Colonic mucosa (tissue), 4 donors: ENCODE data around the gene HCAR2. TPM values are rescaled to one million over a fixed set of nuclear protein-coding genes. Genes with fewer than 3 reads are reported as not detected.
A peak's percentile ranks its signal among the peaks of the same experiment; 100 is the strongest.
"Not testable (repeated sequence)": the region's sequence is repeated elsewhere in the genome, so short reads cannot be mapped to it uniquely, and the experiment has no call there.

Source experiments
- DNase-seq: peaks from one replicate; pipeline ENCODE4 v3.0.0-alpha.2; 2020
- H3K27ac ChIP-seq: fragments of 200-600 bp; one replicate; pipeline ENCODE4 v1.8.0; 2021
- H3K27me3 ChIP-seq: fragments of 200-600 bp; one replicate; pipeline ENCODE4 v1.8.0; 2021
- H3K36me3 ChIP-seq: fragments of 200-600 bp; one replicate; pipeline ENCODE4 v1.8.0; 2021
- H3K4me1 ChIP-seq: fragments of 200-600 bp; one replicate; pipeline ENCODE4 v1.8.0; 2021; ENCODE audit warnings: mild to moderate bottlenecking
- H3K4me3 ChIP-seq: fragments of 200-600 bp; one replicate; pipeline ENCODE4 v1.8.0; 2021
- H3K9ac ChIP-seq, 2 donors: one replicate each; pipeline ENCODE4 v1.7.0; 2013; ENCODE audit warnings: control low read depth in 2 of 2, low read depth in 2 of 2, low read length in 2 of 2
- H3K9me3 ChIP-seq: fragments of 200-600 bp; one replicate; pipeline ENCODE4 v1.8.0; 2021
- CTCF ChIP-seq: fragments of 200-600 bp; IDR thresholded peaks from one replicate; pipeline ENCODE4 v1.8.0; 2022; ENCODE audit warnings: antibody characterized with exemption, mild to moderate bottlenecking
- intact Hi-C: fragments of 100-400 bp; cut with DNase I; formaldehyde crosslinking; loops from one replicate; pipeline ENCODE4 v1.14.1; 2022
- total RNA-seq, 2 donors: library from RNA; stranded (reverse); fragmentation: NEBNext Ultra II Directional in 1 of 2; extraction: Animal tissue kit (Norgen Biotek cat#: 25700) in 1 of 2; gene quantifications; one replicate each; pipeline ENCODE4 v1.2.1, GENCODE V29; 2021
- donor health status: healthy.
- donor health status: DM: no; HTN: no; CAD: no.
- donor health status: DM: no; HTN: no; CAD: no.

Gene HCAR2
- total RNA-seq, 2 donors from 2014 or later: 0.12 to 0.56 TPM

GRCh38 chr12:122696922-122697321 lies 6.2 kb downstream of the HCAR2 start:
- H3K36me3 ChIP-seq, DNase-seq, intact Hi-C loops, H3K9me3 ChIP-seq, H3K27ac ChIP-seq, H3K9ac ChIP-seq, H3K27me3 ChIP-seq, H3K4me1 ChIP-seq, H3K4me3 ChIP-seq: not testable (repeated sequence)

- Histone ChIP-seq H3K9ac (no peak overlapping the region), H3K27ac (no peak overlapping the region), H3K4me1 (no peaks in the 10 kb centered on the region), H3K36me3 (no peaks in the 10 kb centered on the region), H3K9me3 (no peaks in the 10 kb centered on the region), H3K4me3 (no peak overlapping the region), H3K27me3 (no peaks in the 10 kb centered on the region)
- no peak for TF ChIP-seq CTCF
- no peak for DNase-seq
- intact Hi-C loops: no loop called here
Measured at GRCh38 chr12:122691566-122691965, 11.6 kb downstream of the HCAR2 start.

- TF ChIP-seq CTCF: no peak
- Histone ChIP-seq H3K4me3 (no peak overlapping the region), H3K27me3 (no peaks in the 10 kb centered on the region), H3K27ac (no peak overlapping the region), H3K9ac (no peak overlapping the region), H3K9me3 (no peaks in the 10 kb centered on the region), H3K4me1 (no peaks in the 10 kb centered on the region), H3K36me3 (no peaks in the 10 kb centered on the region)
- intact Hi-C loops: no loop called here
- DNase-seq: peak; percentile 19
Measured at GRCh38 chr12:122688291-122688690, 14.9 kb downstream of the HCAR2 start.

GRCh38 chr12:122687086-122687485 lies 16.1 kb downstream of the HCAR2 start:
- DNase-seq: peak; percentile 44
- Histone ChIP-seq H3K4me3 (no peak overlapping the region), H3K4me1 (no peaks in the 10 kb centered on the region), H3K27me3 (no peaks in the 10 kb centered on the region), H3K9me3 (no peaks in the 10 kb centered on the region), H3K36me3 (no peaks in the 10 kb centered on the region), H3K9ac (no peak overlapping the region), H3K27ac (no peak overlapping the region)
- intact Hi-C loops: no loop called here
- no peak for TF ChIP-seq CTCF

GRCh38 chr12:122686538-122686937 lies 16.6 kb downstream of the HCAR2 start:
- no peak overlapping the region for H3K4me3 ChIP-seq
- no peaks in the 10 kb centered on the region for H3K4me1 ChIP-seq
- H3K9ac ChIP-seq: no peak overlapping the region
- no peak for TF ChIP-seq CTCF
- no peaks in the 10 kb centered on the region for H3K36me3 ChIP-seq
- H3K9me3 ChIP-seq: no peaks in the 10 kb centered on the region
- no peak for DNase-seq
- H3K27me3 ChIP-seq: no peaks in the 10 kb centered on the region
- intact Hi-C loops: no loop called here
- H3K27ac ChIP-seq: no peak overlapping the region

- no peak overlapping the region for H3K4me3 ChIP-seq
- H3K4me1 ChIP-seq: no peaks in the 10 kb centered on the region
- H3K9ac ChIP-seq: no peak overlapping the region
- no peaks in the 10 kb centered on the region for H3K36me3 ChIP-seq
- no peak overlapping the region for H3K27ac ChIP-seq
- no peak for DNase-seq
- H3K9me3 ChIP-seq: no peaks in the 10 kb centered on the region
- H3K27me3 ChIP-seq: no peaks in the 10 kb centered on the region
- intact Hi-C loops: no loop called here
- TF ChIP-seq CTCF: no peak
Measured at GRCh38 chr12:122684297-122684813, 18.8 kb downstream of the HCAR2 start.
